SK-N-SH (cell line): ENCODE data around the gene FDX2.

Source experiments
- RXRA ChIP-seq: IDR thresholded peaks from 2 replicates; pipeline ENCODE4 v1.4.0; 2012; ENCODE audit warnings: low read depth, mild to moderate bottlenecking, borderline replicate concordance
- TF ChIP-seq, protein P1 (sequence below): fragments of 200-600 bp; sonication (generic); IDR thresholded peaks from 2 replicates; pipeline ENCODE4 v1.6.1; 2017; ENCODE audit warnings: antibody characterized with exemption, mild to moderate bottlenecking, moderate library complexity

DNA sequence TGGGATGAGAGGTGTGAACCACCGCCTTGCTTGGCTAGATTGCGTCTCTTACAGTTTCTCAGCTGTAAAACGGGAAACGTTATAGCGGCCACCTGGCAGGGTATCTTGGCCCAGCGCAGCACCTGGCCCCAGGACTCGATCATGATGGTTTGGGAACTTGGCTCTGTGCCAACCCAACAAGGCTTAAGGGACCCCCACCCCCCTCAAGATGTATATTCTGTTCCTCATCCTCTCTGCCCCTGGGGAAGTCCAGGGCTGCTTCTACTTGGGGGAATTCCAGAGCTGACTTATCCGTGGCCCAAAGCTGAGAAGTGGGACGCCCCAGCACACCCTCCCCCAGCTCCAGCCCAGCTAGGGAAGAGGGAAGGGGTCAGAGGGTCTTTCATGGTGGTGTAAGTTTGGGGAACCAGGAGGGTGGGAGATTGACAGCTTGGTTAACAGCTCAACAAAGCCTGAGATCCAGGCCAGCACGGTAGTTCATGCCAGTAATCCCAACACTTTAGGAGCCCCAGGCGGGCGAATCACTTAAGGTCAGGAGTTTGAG is 44.2 kb downstream of the FDX2 start:
- TF ChIP-seq, protein P1, sequence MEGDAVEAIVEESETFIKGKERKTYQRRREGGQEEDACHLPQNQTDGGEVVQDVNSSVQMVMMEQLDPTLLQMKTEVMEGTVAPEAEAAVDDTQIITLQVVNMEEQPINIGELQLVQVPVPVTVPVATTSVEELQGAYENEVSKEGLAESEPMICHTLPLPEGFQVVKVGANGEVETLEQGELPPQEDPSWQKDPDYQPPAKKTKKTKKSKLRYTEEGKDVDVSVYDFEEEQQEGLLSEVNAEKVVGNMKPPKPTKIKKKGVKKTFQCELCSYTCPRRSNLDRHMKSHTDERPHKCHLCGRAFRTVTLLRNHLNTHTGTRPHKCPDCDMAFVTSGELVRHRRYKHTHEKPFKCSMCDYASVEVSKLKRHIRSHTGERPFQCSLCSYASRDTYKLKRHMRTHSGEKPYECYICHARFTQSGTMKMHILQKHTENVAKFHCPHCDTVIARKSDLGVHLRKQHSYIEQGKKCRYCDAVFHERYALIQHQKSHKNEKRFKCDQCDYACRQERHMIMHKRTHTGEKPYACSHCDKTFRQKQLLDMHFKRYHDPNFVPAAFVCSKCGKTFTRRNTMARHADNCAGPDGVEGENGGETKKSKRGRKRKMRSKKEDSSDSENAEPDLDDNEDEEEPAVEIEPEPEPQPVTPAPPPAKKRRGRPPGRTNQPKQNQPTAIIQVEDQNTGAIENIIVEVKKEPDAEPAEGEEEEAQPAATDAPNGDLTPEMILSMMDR = no peak
- TF ChIP-seq RXRA = no peak
